Muscle of arm (tissue), 14 donors: ENCODE measurements around the gene SSH3. TPM values are rescaled to one million over a fixed set of nuclear protein-coding genes. Genes with fewer than 3 reads are reported as not detected.
A peak's percentile ranks its signal among the peaks of the same experiment; 100 is the strongest.
"Not testable (repeated sequence)": the region's sequence is repeated elsewhere in the genome, so short reads cannot be mapped to it uniquely, and the experiment has no call there.

Experiments
- DNase-seq: peaks from one replicate; pipeline ENCODE4 v3.0.0-alpha.2; 2013
- long read RNA-seq, 11 donors: transcript quantifications; one replicate each; lab custom pipeline, GENCODE V29; 2026
- polyA plus RNA-seq, 12 donors: library from polyadenylated mRNA; unstranded; fragments of 120-200 nt; gene quantifications; one replicate each; pipeline ENCODE4 v1.2.1, GENCODE V29; 2013; ENCODE audit not compliant: insufficient read length in 12 of 12

Gene SSH3, protein sequence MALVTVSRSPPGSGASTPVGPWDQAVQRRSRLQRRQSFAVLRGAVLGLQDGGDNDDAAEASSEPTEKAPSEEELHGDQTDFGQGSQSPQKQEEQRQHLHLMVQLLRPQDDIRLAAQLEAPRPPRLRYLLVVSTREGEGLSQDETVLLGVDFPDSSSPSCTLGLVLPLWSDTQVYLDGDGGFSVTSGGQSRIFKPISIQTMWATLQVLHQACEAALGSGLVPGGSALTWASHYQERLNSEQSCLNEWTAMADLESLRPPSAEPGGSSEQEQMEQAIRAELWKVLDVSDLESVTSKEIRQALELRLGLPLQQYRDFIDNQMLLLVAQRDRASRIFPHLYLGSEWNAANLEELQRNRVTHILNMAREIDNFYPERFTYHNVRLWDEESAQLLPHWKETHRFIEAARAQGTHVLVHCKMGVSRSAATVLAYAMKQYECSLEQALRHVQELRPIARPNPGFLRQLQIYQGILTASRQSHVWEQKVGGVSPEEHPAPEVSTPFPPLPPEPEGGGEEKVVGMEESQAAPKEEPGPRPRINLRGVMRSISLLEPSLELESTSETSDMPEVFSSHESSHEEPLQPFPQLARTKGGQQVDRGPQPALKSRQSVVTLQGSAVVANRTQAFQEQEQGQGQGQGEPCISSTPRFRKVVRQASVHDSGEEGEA
- 10 to 100 TPM in 11 of 12 donors, not detected in 1; 11.8 to 24.5 (median 15.3) TPM for polyA plus RNA-seq
- long read RNA-seq, donor 1, partial matches to known transcripts, result 0 of 1 reads
- long read RNA-seq, donor 1, other reads (novel, unspliced or antisense), result 0 of 1 reads
- long read RNA-seq, donor 2, result 0 reads
- long read RNA-seq, donor 3, partial matches to known transcripts, result 0 of 1 reads
- long read RNA-seq, donor 3, other reads (novel, unspliced or antisense), result 0 of 1 reads
- long read RNA-seq, donor 4, partial matches to known transcripts, result 0 of 1 reads
- long read RNA-seq, donor 4, other reads (novel, unspliced or antisense), result 0 of 1 reads
- long read RNA-seq, donor 5, result 0 reads
- long read RNA-seq, donor 6, partial matches to known transcripts, result 0 of 1 reads
- long read RNA-seq, donor 6, other reads (novel, unspliced or antisense), result 0 of 1 reads
- long read RNA-seq, donor 7, result 0 reads
- long read RNA-seq, donor 8, partial matches to known transcripts, result 0 of 2 reads
- long read RNA-seq, donor 8, other reads (novel, unspliced or antisense), result 0 of 2 reads
- long read RNA-seq, donor 9, result 0 reads
- long read RNA-seq, donor 10, partial matches to known transcripts, result 0 of 2 reads
- long read RNA-seq, donor 10, other reads (novel, unspliced or antisense), result 0 of 2 reads
- long read RNA-seq, donor 11, result 0 reads

DNA sequence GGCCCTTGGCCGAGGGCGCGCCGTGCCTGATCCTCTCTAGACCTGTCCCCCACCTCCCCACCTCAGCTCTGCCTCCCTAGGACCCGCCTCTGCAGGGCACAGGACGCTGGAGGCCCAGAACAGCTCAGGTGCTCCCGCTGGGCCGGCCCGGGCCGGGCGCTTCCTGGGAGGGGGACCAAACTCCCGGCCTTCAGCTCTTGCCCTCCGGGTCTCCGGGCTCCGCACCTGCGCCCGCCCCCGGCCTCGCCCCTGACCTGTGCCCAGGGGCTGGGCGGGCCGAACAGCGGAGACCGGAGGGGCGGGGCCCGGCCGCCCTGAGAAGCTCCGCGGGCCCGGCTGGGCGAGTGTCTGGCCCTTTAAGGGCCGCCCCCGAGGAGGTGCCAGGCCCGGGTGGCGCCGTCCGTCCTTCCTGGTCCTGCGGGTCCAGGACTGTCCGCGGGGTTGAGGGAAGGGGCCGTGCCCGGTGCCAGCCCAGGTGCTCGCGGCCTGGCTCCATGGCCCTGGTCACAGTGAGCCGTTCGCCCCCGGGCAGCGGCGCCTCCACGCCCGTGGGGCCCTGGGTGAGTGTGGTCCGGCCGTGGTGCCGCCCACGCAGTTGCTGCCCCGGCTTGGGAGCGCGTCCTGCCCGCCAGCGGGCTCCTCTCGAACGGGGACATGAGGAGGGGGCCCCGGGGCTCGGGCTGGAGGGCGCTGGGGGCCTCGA is at the start of gene SSH3:
SSH3 (plus strand) TSS at position 399 of the 703 bp plus-strand sequence; CDS start at position 495, 96 bp downstream.
- no peak for DNase-seq

DNA sequence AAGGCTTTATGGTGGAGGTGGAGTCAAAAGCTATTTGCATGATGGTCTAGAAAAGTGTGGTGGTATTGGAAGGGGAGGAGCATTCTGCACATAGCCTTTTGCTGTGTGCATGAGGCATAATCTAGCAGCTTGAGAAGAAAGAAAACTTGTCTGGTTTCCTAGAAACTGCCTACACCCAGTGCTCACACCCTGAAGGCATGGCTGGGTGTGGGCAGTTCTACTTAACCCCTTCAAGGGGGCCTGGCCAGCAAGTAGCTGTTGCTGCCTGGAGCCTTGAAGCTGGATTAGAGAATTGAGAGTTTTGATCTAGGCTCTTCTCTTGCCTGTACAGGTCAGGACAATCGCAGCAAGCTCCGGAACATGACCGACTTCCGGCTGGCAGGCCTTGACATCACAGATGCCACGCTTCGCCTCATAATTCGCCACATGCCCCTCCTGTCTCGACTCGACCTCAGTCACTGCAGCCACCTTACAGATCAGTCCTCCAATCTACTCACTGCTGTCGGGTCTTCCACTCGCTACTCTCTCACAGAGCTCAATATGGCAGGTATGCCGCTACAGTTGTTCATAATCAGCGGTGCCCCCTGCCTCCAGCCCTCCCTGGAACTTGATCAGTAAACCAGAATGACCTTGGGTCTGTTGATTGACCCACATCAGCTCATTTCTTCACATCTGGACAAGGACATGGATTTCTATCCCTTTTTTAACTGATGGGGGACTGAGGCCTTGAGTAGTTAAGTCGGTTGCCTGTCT is 49.3 kb upstream of the SSH3 start:
- DNase-seq, result no peak

DNA sequence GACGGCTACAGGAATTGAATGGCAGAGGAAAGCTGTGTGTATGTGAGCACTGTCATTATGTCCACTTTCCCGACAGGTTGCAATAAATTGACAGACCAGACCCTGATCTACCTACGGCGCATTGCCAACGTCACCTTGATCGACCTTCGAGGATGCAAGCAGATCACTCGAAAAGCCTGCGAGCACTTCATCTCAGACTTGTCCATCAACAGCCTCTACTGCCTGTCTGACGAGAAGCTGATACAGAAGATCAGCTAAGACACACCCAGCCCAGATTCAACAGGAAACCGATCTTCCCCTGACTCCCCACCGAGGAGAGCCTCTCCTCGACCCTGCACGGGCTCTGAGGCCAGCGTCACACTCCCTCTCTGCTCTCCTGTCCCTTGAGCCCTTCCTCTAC is 48.5 kb upstream of the SSH3 start:
- DNase-seq, result no peak

DNA sequence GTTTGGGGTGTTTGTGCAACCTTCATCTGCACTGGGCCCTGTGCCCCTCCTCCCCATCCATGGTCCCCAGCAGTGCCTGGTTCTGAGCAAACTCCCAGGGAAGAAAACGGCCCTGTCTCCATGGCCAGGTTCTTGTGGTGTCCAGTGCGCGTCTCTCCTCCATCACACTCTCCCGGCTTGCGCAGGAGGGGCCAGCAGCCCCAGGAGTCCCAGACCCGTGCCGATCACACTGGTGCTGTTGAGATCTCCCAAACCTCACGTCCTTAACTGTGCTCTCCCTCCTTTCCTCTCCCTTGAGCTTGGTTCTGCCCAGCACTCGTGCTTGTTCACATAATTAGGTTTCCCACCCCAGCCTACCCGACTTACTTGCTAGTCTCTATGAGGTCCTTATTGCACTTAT is 48.0 kb upstream of the SSH3 start:
- DNase-seq, result no peak

DNA sequence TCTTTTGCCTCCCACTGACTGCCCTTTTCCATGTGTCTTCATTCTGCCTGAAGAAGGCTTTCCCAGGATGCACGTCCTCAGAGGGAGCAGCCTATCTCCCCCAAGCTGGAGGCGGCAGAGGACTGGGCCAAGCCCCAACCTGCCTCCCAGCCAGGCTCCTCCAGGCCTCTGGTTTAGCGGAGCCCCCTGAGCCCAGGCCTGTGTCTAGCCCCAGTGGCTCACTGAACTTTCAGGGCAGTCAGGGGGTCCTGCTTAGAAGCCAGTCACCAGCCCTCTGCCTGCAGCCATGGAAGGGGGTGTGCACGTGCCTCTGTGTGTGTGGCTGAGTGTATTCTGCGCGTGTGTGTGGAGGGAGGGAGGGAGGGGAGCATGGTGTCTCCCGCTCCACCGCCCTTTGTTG is 47.5 kb upstream of the SSH3 start:
- no peak for DNase-seq

DNA sequence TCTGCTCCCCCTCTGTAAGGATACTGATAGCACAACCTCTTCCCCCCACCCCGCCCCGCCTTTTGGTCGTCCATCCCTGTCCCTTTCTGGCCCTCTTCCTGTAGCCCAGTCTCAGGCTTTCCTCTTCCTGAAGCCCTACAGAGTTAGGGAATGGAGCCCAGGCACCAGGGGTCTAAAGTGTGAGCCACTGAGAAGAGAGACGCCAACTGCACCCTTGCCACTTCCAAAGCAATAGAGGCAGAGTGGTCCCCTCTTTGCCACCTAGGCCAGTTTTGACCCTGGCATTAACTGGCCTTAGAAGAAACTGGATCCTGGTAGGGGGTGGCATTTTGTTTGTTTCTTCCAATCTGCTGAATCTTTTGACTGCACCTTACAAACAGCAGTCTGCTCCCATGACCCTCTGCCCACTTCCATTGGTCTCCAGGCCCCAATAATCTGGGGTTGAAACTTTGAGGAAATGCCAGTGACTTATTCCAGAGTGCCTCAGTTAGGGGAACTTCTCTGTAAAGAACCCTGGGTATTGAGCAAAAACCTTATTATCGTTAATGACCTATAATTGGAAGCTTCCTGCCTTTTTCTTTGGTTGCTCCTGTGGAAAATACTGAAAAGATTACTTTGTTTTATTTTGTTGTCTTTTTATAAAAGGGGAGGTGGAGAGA is 46.7 kb upstream of the SSH3 start:
- DNase-seq, result no peak

DNA sequence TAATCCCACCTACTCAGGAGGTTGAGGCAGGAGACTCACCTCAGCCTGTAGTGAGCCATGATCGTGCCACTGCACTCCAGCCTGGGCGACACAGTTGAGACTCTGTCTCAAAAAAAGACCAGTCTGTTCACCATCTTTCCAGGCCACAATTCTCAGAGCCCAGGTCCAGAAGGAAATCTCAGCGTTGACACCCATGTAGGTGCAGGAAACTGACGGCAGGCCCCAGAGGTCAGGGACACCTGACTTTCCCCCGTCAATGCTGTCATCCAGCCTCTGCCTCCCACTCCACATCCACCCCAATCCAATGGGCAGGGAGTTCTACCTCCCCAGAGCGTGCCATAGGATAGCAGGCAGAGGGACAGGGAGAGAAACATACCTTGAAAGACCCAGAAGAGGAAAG is 42.9 kb upstream of the SSH3 start:
- DNase-seq, result no peak

DNA sequence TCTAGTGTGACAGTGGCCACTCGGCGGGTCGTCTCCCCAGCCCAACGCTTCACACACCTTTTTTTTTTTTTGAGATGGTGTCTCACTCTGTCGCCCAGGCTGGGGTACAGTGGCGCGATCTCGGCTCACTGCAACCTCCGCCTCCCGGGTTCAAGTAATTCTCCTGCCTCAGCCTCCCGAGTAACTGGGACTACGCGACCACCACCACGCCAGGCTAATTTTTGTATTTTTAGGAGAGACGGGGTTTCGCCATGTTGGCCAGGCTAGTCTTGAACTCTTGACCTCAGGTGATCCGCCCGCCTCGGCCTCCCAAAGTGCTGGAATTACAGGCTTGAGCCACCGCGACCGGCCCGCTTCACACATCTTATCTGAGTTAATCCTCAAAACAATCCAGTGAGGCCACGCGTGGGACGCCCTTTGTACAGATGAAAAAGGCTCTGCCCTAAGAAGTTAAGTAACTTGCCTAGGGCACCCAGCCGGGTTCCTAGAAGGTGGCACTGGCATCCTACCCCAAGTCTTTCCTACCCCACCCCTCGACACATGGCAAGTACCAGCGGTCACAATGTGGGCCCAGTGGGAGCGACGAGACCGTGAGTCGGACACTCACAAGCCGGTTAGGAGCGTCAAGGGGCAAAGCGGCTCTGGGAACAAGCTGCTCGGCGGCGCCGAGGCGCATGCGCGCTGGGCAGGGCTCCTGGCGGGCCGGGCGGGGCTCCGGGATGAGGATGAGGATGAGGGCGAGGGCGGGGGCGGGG is 42.3 kb upstream of the SSH3 start:
- not testable (repeated sequence) for DNase-seq

DNA sequence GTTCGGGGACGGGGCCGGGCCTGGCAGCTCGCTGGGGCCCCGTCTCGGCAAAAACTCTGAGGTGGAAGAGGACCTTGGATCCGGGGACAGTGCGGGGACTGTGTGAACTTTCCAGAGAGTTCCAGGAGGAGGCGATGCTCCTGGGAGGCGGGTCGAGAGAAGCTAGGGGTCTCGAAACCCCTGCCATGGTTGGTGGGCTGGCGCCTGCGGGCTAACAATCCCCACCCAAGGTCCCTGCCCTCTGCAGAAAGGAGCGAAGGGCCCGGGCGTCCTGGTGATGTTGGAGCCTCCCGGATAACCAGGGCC is 41.7 kb upstream of the SSH3 start:
- no peak for DNase-seq

DNA sequence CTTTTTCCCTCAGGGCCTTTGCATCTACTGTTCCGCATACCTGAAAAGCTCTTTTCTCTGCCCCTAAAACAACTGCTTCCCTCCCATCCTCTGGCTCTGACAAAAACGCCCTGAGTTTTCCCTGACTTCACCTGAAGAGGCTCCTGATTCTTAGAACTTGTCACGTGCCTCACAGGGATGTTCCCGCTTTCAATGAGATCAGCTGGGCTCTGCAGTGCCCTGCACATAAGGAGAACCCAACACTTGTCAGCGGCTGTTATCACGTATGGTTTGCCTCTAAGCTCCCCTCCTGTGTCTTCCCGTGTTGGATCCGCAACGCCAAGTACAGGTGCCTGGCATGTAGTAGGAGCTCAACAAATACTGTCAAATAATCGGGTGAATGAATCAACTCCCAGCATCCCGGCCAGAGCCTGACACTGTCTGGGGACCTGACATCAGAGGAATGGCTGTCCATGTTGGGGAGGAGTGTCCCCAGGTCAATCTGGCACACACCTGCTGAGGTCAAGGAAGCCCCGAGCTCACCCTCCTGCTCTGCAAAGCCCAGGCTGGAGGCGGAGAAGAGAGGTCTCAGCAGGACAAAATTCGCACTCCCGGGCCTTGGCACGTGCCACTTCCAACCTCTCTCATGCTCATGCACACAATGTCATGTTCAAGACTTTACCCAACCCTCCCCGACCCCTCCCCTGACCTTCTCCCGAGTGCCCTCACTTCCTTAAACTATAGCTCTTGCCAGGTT is 41.2 kb upstream of the SSH3 start:
- DNase-seq, result no peak

DNA sequence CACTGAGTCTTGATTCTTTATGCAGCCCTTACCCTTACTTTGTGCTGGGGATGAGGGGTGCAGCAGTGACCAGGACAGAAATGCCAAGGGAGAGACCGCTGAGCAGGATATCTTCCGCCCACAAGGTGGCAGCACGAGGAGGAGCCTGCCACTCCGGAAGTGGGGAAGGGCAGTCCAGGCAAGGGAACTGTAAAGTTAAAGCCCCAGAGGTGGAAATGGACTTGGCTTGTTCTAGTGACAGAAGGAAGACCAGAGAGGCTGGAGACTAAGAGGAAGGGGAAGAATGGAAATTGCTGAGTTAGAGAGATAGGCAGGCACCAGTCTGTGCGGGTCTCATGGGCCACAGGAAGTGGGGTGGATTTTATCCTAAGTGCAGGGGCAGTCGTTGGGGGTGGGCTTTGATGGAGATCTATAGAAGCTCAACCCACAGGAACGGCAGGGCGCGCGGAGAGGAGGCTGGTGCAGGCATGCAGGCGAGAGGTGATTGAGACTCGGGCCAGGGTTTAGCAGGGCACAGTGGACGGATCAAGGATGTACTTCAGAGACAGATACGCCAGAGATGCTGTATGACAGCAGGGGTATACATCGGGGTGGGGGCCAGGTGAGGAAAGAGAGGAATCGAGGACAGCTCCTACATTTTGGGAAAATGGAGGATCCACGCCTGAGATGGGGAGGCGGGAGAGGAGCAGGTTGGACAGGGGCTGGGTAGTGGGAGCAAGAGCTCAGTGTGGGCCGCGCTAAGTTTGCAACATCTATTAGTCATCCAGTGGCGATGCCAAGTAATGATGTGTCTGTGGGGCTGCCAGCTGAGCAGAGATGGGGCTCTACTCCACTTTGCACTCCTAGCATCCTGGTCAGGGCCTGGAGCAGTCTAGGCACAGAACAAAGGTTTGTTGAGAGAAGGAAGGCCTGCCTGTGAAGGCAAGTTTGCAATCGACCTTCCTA is 40.3 kb upstream of the SSH3 start:
- peak; percentile 70 for DNase-seq

DNA sequence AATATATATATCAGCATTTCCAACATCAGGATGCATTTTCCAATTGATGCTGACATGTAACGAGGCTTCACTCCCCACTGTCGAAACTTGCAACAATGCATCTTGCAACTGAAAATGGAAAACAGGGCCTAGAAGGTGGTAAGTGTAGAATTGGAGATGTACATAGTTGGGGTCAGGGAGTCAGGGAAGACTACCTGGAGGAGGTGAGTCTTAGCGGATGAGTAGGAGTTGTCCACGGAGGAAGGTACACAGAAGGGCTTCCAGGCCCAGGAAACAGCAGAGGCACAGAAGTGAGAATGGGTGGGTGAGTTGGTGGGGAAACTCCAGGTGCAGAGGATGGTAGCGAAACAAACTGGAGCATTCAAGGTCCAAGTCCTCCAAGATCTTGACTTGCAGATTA is 39.1 kb upstream of the SSH3 start:
- no peak for DNase-seq

DNA sequence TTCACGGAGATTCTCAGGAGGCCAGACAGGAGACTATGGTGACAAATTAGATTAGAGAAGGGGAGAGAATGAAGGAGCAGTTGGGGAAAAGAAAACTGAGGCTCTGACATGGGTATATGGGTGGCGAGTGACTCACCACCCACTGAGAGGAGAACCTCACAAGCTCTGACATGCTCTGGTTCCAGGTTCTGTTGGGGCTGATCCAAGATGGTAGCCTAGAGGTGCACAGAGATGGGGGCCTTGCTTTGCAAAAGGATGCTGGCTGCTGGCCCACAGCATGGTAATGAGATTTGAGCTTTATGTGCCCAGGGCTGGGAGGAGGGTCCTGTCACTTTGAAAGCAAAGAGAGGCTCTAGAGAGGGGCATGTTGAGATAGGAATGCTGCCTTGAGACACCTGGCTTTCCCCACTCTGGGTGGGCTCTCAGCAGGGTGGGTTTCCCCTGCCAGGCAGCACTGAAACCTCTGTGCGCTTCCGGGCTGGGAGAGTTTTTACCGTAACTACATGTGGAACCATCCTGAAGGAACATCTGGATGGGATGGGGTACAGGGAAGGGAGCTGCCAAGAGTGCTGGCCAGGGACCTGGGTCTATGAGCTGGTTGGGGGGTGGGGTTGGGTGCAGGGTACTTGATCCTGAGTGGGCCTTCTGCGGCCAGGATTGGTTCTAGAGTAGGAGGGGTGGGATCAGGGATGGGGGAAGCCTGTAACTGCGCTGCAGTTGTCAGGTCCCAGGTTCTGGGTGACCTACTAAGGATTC is 38.3 kb upstream of the SSH3 start:
- no peak for DNase-seq

DNA sequence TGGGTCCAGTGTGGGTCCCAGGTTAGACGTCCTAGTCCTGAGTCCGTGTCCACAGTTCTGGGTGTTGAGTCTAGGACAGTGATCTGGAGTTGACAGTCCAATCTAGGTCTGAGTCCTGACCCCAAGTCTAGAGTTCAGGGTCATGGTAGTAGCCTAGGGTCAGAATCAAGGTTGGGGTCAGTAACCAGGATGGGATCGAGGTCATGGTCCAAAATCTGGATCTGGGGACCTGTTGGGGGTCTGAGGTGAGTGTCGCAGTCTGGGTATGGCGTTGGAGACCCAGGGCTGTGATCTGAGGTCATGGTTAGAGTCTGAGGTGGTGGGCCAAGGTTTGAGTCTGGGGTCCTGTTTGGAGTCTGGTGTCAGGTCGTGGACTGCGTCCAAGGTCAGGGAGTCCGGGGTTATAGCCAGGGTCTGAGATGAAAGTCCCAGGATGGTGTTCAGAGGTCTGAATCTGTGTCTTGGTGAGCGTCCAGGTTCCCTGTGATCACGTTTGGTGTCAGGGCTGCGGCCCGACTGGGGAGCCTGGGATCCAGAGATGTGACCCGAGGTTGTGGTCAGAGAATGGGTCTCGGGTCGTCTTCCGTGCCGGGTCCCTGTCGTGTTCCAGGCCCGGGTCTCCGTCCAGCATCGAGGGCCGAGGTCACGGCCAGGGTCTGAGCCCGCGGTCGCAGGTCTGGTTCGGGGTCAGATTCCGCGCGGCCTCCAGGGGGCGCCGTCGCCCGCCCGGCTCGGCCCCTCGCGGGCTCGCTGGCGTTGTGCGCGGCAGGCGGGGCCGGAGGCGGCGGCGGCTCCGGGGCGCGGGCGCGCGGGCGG is 37.5 kb upstream of the SSH3 start:
- peak; percentile 72 for DNase-seq

DNA sequence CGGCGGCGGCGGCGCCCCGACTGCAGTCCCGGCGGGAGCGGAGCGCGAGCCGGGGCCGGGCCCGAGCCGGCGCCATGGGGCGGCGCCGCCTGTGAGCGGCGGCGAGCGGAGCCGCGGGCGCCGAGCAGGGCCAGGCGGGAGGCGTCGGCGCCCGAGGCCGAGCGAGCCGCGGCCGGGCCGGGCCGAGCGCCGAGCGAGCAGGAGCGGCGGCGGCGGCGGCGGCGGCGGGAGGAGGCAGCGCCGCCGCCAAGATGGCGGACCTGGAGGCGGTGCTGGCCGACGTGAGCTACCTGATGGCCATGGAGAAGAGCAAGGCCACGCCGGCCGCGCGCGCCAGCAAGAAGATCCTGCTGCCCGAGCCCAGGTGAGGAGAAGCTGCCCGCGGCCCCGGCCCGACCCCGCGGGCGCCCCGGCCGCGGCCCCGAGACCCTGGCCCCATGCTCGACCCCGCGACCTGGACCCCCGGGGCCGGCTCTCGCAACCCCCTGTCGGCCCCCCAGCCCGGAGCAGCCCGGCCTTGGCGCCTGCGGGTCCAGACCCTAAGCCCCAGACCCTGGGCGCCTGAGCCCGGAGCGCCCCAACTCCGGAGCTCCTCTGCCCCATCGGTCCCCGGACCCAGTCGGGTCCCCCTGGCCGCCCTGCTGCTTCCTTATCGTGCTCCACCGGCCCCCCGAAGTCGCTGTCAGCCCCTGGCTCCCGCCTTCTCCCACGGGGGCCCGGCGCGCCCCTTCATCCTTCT is 36.7 kb upstream of the SSH3 start, which contains the start of gene GRK2:
GRK2 (plus strand) TSS at position 25 of the 739 bp plus-strand sequence; CDS start at position 252, 227 bp downstream.
- no peak for DNase-seq
